ENCODE data around the gene PDPK1. TPM values are rescaled to one million over a fixed set of nuclear protein-coding genes. Genes with fewer than 3 reads are reported as not detected.
"Not testable (repeated sequence)": the region's sequence is repeated elsewhere in the genome, so short reads cannot be mapped to it uniquely, and the experiment has no call there.

Gene PDPK1
- total RNA-seq, 4 donors from 2014 or later, result 30.8 to 43.1 (median 36.5) TPM

GRCh38 chr16:2611499-2611862 lies 73.7 kb downstream of the PDPK1 start:
- Histone ChIP-seq H3K4me1 (peaks cover 0 to 11% (median 0%) of the 10 kb centered on the region in 3 donors), H3K27ac (no peak overlapping the region), H3K27me3 (no peaks in the 10 kb centered on the region), H3K36me3 (peaks cover 0 to 26% of the 10 kb centered on the region in 2 donors), H3K4me3 (no peak overlapping the region), H3K9me3 (no peaks in the 10 kb centered on the region)
- no peak for ATAC-seq
- TF ChIP-seq, protein P1, sequence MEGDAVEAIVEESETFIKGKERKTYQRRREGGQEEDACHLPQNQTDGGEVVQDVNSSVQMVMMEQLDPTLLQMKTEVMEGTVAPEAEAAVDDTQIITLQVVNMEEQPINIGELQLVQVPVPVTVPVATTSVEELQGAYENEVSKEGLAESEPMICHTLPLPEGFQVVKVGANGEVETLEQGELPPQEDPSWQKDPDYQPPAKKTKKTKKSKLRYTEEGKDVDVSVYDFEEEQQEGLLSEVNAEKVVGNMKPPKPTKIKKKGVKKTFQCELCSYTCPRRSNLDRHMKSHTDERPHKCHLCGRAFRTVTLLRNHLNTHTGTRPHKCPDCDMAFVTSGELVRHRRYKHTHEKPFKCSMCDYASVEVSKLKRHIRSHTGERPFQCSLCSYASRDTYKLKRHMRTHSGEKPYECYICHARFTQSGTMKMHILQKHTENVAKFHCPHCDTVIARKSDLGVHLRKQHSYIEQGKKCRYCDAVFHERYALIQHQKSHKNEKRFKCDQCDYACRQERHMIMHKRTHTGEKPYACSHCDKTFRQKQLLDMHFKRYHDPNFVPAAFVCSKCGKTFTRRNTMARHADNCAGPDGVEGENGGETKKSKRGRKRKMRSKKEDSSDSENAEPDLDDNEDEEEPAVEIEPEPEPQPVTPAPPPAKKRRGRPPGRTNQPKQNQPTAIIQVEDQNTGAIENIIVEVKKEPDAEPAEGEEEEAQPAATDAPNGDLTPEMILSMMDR (IDR thresholded peaks at IDR 0.05), result no peak
- TF ChIP-seq POLR2AphosphoS5 (IDR thresholded peaks at IDR 0.05), result no peak
- TF ChIP-seq POLR2A (IDR thresholded peaks at IDR 0.05), result no peak
- TF ChIP-seq EP300 (IDR thresholded peaks at IDR 0.05), result no peak
- WGBS, 2 donors (ENCODE audit: low coverage in 1 of 2), result no CpG with 5 or more reads among the region's 12 CpGs

DNA sequence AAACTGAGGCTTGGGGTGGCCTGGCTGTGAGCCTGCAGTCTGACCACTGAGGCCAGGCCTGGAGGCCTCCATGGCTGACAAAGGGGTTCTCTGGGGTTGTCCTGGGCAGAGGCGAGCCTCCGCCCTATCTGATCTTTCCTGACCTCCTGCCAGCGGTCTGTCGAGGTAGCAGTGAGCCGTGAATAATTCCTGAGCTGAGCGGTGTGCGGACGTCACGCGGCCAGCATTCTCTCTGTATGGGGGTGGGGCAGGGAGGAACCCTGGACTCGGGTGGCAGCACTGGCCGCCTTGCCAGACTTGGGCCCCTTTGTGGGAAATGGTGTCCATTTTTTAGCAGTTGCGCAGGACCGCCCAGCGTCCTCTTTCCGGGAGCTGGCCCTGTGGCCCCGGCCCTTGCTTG lies 74.1 kb downstream of the PDPK1 start:
- ATAC-seq, H3K4me3 ChIP-seq, H3K27me3 ChIP-seq, H3K9me3 ChIP-seq, H3K27ac ChIP-seq: not testable (repeated sequence)
- Histone ChIP-seq H3K4me1 (peaks cover 0 to 11% (median 0%) of the 10 kb centered on the region in 3 donors), H3K36me3 (peaks cover 0 to 26% of the 10 kb centered on the region in 2 donors)
- no CpG with 5 or more reads among the region's 17 CpGs for WGBS, 2 donors (ENCODE audit: low coverage in 1 of 2)

GRCh38 chr16:2613251-2613650 lies 75.4 kb downstream of the PDPK1 start:
- H3K4me3 ChIP-seq, H3K4me1 ChIP-seq, H3K27me3 ChIP-seq, H3K9me3 ChIP-seq, H3K27ac ChIP-seq, ATAC-seq: not testable (repeated sequence)
- H3K36me3 ChIP-seq, result peaks cover 0 to 26% of the 10 kb centered on the region in 2 donors
- WGBS, 2 donors (ENCODE audit: low coverage in 1 of 2), result no CpG with 5 or more reads among the region's 19 CpGs

GRCh38 chr16:2614761-2615191 lies 77.0 kb downstream of the PDPK1 start:
- H3K27me3 ChIP-seq, result no peaks in the 10 kb centered on the region
- H3K4me3 ChIP-seq, result no peak overlapping the region
- no peak overlapping the region for H3K27ac ChIP-seq
- no peak for ATAC-seq
- H3K4me1 ChIP-seq, result peaks cover 0 to 2% (median 0%) of the 10 kb centered on the region in 3 donors
- no peaks in the 10 kb centered on the region for H3K9me3 ChIP-seq
- WGBS, 2 donors (ENCODE audit: low coverage in 1 of 2), result 84% methylated on average over 4 of the region's 15 CpGs; no CpG with 5 or more reads in 1 of the 2 donors
- H3K36me3 ChIP-seq, result peaks cover 0 to 26% of the 10 kb centered on the region in 2 donors
- TF ChIP-seq EP300 (IDR thresholded peaks at IDR 0.05), result no peak
- no peak for TF ChIP-seq POLR2A (IDR thresholded peaks at IDR 0.05)
- TF ChIP-seq, protein P1 (IDR thresholded peaks at IDR 0.05), result no peak
- no peak for TF ChIP-seq POLR2AphosphoS5 (IDR thresholded peaks at IDR 0.05)

DNA sequence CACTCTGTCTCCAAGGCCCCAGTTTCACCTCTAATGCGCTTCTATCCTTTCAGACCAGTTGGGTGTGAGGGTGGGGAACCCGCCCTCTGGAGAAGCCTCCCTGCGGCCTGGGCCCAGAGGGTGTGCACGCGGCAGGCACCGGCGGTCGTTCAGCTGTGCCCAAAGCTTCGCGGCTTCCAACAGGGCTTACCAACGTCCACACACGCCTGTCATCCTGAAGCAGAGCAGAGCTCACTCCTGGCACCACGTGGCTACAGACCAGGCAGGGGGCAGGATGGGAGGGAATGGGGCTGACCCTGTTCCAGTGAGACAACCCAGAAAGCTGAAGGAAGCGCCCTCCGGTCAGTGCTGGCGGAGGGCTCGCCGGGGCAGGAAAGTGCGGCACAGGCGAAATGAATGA lies 81.1 kb downstream of the PDPK1 start:
- not testable (repeated sequence) for H3K4me3 ChIP-seq

DNA sequence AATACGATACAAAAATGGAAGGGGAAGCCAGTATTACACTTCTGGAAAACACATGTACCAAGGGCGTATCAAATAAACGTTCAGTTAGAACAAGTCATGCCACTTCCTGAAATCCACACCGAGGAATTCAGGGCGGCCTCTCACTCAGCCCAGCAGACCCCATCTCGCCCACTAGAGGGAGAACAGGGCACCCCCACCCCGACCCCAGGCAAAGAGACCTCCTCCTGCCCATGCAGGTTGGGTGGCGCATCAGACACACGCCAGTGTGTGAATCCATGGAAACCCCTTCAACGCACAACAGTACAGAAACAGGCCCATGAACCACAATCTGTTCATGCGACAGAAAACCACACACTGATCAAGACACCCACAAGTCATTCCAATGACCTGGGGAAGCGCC lies 81.8 kb downstream of the PDPK1 start:
- H3K36me3 ChIP-seq, H3K4me3 ChIP-seq, H3K27ac ChIP-seq, ATAC-seq, H3K9me3 ChIP-seq, H3K27me3 ChIP-seq, H3K4me1 ChIP-seq: not testable (repeated sequence)
- WGBS, 2 donors (ENCODE audit: low coverage in 1 of 2), result no CpG with 5 or more reads among the region's 12 CpGs

More for the DNA sequence above, 81.1 kb downstream of the PDPK1 start:
- H3K4me1 ChIP-seq, H3K36me3 ChIP-seq, H3K27me3 ChIP-seq, H3K27ac ChIP-seq, H3K9me3 ChIP-seq, ATAC-seq: not testable (repeated sequence)
- no CpG with 5 or more reads among the region's 20 CpGs for WGBS, 2 donors (ENCODE audit: low coverage in 1 of 2)

- not testable (repeated sequence) for H3K4me1 ChIP-seq, H3K27ac ChIP-seq, H3K9me3 ChIP-seq, H3K27me3 ChIP-seq, H3K4me3 ChIP-seq, ATAC-seq, H3K36me3 ChIP-seq
- WGBS, 2 donors (ENCODE audit: low coverage in 1 of 2), result no CpG with 5 or more reads among the region's 15 CpGs
Observed at GRCh38 chr16:2620870-2621269, 83.0 kb downstream of the PDPK1 start.

- not testable (repeated sequence) for H3K36me3 ChIP-seq
- WGBS, 2 donors (ENCODE audit: low coverage in 1 of 2), result no CpG with 5 or more reads among the region's 8 CpGs
Observed at GRCh38 chr16:2621395-2621794, 83.6 kb downstream of the PDPK1 start.

DNA sequence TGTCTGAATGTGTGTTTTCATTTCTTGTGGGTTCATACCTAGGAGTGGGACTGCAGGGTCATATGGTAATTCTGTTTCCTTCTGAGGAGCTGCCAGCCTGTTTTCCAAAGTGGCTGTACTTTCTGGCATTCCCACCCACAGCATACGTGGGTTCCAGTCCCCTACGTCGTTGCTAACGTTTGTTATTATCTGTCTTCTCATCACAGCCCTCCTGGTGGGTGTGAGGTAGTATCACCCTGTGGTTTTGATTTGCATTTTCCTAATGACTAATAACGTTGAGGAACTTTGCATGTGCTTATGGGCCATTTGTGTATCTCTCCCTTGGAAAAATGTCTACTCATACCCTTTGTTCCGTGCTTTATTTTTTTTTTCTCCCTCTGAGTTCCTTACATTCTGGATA lies 89.3 kb downstream of the PDPK1 start:
- H3K27me3 ChIP-seq, H3K4me1 ChIP-seq, H3K36me3 ChIP-seq, ATAC-seq, H3K27ac ChIP-seq, H3K9me3 ChIP-seq, H3K4me3 ChIP-seq: not testable (repeated sequence)
- WGBS, 2 donors (ENCODE audit: low coverage in 1 of 2), result no CpG with 5 or more reads among the region's 6 CpGs

More at GRCh38 chr16:2621395-2621794, 83.6 kb downstream of the PDPK1 start:
- not testable (repeated sequence) for H3K27me3 ChIP-seq, ATAC-seq, H3K9me3 ChIP-seq, H3K4me3 ChIP-seq, H3K4me1 ChIP-seq, H3K27ac ChIP-seq

- H3K27me3 ChIP-seq, result not testable (repeated sequence)
- WGBS, 2 donors (ENCODE audit: low coverage in 1 of 2), result no CpG with 5 or more reads among the region's 11 CpGs
Observed at GRCh38 chr16:2631203-2631602, 93.4 kb downstream of the PDPK1 start.

GRCh38 chr16:2632291-2632690 lies 94.5 kb downstream of the PDPK1 start:
- not testable (repeated sequence) for H3K9me3 ChIP-seq, H3K27me3 ChIP-seq, H3K36me3 ChIP-seq, ATAC-seq, H3K27ac ChIP-seq, H3K4me3 ChIP-seq, H3K4me1 ChIP-seq
- WGBS, 2 donors (ENCODE audit: low coverage in 1 of 2), result no CpG with 5 or more reads among the region's 7 CpGs

More at GRCh38 chr16:2631203-2631602, 93.4 kb downstream of the PDPK1 start:
- not testable (repeated sequence) for H3K4me3 ChIP-seq, ATAC-seq, H3K27ac ChIP-seq, H3K36me3 ChIP-seq, H3K4me1 ChIP-seq, H3K9me3 ChIP-seq

Data from gastroesophageal sphincter (tissue), 4 donors.